Small intestine (tissue), 7 donors: ENCODE measurements around the gene ATCAY. TPM values are rescaled to one million over a fixed set of nuclear protein-coding genes. Genes with fewer than 3 reads are reported as not detected.
"Not testable (repeated sequence)": the region's sequence is repeated elsewhere in the genome, so short reads cannot be mapped to it uniquely, and the experiment has no call there.

Experiments used
- DNase-seq, 2 donors: peaks; one replicate each; pipeline versions ENCODE4 v3.0.0 to v3.0.0-alpha.2; 2013
- FAIRE-seq: peaks from 2 replicates; lab custom pipeline; 2012; peaks lifted over from hg19 to GRCh38; lab: Jason Lieb, UNC
- H3K27ac ChIP-seq, 3 donors: one replicate each; pipeline ENCODE4 v1.5.1; 2013; ENCODE audit warnings: low read length in 2 of 3, mild to moderate bottlenecking in 2 of 3, control low read depth in 1 of 3, inconsistent platforms in 1 of 3, low read depth in 1 of 3, moderate library complexity in 1 of 3
- H3K27me3 ChIP-seq, 3 donors: one replicate each; pipeline ENCODE4 v1.6.1; 2013; ENCODE audit warnings: low read length in 3 of 3, inconsistent platforms in 1 of 3; ENCODE audit not compliant: control insufficient read depth in 3 of 3, insufficient read depth in 3 of 3
- H3K36me3 ChIP-seq, 3 donors: one replicate each; pipeline ENCODE4 v1.6.1; 2013; ENCODE audit warnings: low read length in 3 of 3, inconsistent platforms in 1 of 3, low read depth in 1 of 3, mild to moderate bottlenecking in 1 of 3, moderate library complexity in 1 of 3; ENCODE audit not compliant: control insufficient read depth in 3 of 3, insufficient read depth in 2 of 3
- H3K4me1 ChIP-seq, 3 donors: one replicate each; pipeline ENCODE4 v1.6.1; 2013; ENCODE audit warnings: low read length in 2 of 3, inconsistent platforms in 1 of 3, low read depth in 1 of 3, mild to moderate bottlenecking in 1 of 3, moderate library complexity in 1 of 3; ENCODE audit not compliant: control insufficient read depth in 3 of 3, insufficient read depth in 2 of 3
- H3K4me3 ChIP-seq, 3 donors: one replicate each; pipeline ENCODE4 v1.5.1; 2013; ENCODE audit warnings: low read length in 3 of 3, control low read depth in 1 of 3, inconsistent platforms in 1 of 3, low read depth in 1 of 3, mild to moderate bottlenecking in 1 of 3, moderate library complexity in 1 of 3
- H3K9me3 ChIP-seq, 2 donors: one replicate each; pipeline ENCODE4 v1.6.1; 2013; ENCODE audit warnings: low read depth in 1 of 2, low read length in 1 of 2; ENCODE audit not compliant: control insufficient read depth in 2 of 2, insufficient read depth in 1 of 2
- WGBS, 3 donors: extraction: QIAGEN DNeasy Blood & Tissue Kit; methylation state at CpG; one replicate each; pipeline ENCODE4 v1.1.7; 2013; 5-methylcytosine and 5-hydroxymethylcytosine counted together
- polyA plus RNA-seq, 4 donors: library from polyadenylated mRNA; stranded (reverse) in 3 of 4; unstranded in 1 of 4; fragments of 200-250 nt in 3 of 4; fragments of 120-200 nt in 1 of 4; gene quantifications; one replicate each; pipeline versions ENCODE4 v1.2.1 to v1.2.3, GENCODE V29; 2013
- donor health status: healthy with polysubstance abuse.
- donor health status: control.
- donor health status: control.
- donor health status: Bipolar disorder and iron deficiency.
- donor health status: healthy.

Gene ATCAY
- polyA plus RNA-seq, 4 donors = 0.27 to 3.0 (median 0.34) TPM; not detected in 1

DNA sequence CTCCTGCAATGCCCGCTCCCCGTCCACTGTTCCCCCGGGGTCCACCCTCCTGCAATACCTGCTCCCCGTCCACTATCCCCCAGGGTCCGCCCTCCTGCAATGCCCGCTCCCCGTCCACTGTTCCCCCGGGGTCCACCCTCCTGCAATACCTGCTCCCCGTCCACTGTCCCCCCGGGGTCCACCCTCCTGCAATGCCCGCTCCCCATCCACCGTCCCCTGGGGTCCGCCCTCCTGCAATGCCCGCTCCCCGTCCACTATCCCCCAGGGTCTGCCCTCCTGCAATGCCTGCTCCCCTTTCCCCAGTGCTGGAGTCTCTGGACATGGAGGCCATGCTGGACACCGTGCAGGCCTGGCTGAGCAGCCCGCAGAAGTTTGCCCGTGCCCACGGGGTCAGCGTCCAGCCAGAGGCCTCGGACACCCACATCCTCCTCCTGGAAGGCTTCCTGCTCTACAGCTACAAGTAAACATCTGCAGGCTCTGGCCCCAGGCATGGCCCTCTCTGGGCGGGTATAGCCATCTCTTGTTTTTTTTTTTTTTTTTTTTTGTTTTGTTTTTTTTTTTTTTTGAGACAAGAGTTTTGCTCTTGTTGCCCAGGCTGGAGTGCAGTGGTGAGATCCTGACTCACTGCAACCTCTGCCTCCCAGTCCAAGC lies 57.9 kb downstream of the ATCAY start:
- 88 to 89% (median 89%) methylated on average over 22 of the region's 22 CpGs for WGBS, 3 donors
- H3K27me3 ChIP-seq = peaks cover 0 to 15% (median 0%) of the 10 kb centered on the region in 3 donors
- H3K4me3 ChIP-seq, DNase-seq, H3K27ac ChIP-seq, H3K36me3 ChIP-seq, H3K9me3 ChIP-seq, FAIRE-seq, H3K4me1 ChIP-seq: not testable (repeated sequence)

DNA sequence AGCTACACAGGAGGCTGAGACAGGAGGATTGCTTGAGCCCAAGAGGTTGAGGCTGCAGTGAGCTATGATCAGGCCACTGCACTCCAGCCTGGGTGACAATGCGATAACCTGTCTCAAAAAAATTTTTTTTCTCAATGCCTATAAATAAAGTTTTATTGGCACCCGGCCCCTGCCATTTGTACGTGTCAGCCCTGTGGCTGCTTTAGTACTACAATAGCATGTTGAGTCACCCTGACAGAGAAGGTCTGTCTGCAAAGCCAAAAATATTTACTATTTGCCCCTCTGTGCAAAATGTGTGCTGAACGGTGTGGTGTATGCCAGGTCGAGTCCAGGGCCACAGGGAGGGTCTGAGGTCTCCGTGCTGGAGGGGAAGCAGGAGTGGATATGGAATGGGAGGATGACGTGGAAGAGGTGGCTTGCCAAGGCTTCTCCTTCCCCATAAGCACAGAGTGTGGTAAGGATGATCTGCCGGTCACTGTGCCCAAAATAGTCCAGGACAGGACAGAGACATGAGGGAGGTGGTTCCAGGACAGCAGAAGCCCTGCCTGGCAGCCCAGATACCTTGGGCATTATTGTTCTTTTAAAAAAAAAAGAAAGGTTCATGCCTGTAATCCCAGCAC lies 62.4 kb downstream of the ATCAY start:
- FAIRE-seq (no peak), DNase-seq (no peak)
- Histone ChIP-seq H3K9me3 (peaks cover 0 to 2% of the 10 kb centered on the region in 2 donors), H3K4me3 (no peak overlapping the region), H3K27me3 (no peaks in the 10 kb centered on the region), H3K27ac (no peak overlapping the region), H3K36me3 (no peaks in the 10 kb centered on the region), H3K4me1 (no peaks in the 10 kb centered on the region)
- WGBS, 3 donors = 85 to 89% (median 86%) methylated on average over 8 of the region's 8 CpGs

DNA sequence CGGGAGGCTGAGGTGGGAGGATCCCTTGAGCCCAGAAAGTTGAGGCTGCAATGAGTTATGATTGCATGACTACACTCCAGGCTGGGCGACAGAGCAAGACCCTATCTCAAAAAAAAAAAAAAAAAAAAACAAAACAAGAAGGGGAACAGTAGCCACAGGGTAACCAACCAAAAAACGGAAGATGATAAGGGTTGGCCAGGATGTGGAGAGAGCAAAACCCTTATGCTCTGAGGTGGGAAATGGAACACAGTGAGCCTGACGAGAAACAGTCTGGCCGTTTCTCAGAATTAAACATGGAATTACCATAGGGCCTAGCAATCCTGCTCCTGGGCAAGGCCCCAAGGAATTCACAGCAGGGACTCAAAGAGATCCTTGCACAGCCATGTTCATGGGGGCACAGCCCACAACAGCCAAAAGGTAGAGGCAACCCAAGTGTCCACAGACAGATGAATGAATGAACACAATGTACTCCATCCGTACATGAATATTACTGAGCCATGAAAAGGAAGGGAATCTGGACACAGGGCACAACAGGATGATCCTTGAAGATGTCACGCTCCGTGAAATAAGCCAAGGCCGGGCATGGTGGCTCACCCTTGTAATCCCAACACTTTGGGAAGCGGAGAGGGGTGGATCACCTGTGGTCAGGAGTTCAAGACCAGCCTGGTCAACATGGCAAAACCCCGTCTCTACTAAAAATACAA lies 63.7 kb downstream of the ATCAY start:
- no peaks in the 10 kb centered on the region for H3K27me3 ChIP-seq
- no peak overlapping the region for H3K27ac ChIP-seq
- WGBS, 3 donors = 78 to 86% (median 81%) methylated on average over 11 of the region's 11 CpGs
- H3K9me3 ChIP-seq = peaks cover 0 to 2% of the 10 kb centered on the region in 2 donors
- H3K4me3 ChIP-seq = no peak overlapping the region
- FAIRE-seq = no peak
- H3K36me3 ChIP-seq = no peaks in the 10 kb centered on the region
- no peaks in the 10 kb centered on the region for H3K4me1 ChIP-seq
- DNase-seq = no peak

DNA sequence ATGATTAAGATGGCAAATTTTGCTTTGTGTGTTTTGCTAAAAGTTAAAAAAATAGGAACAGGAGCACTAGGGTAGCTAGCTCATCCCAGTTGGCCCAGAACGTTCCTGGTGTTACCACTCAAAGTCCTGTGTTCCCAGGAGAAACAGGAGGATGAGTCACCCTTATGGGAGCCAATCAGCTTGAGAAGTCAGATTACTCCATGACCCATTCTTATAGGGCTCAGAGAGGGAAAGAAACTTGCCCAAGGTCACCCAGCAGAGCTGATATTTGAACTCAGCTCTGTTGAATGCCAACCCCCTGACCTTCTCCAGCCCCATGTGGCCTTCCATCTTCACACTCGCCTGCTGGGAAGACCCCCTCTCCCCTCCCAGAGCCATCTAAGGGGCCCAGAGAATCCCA lies 65.4 kb downstream of the ATCAY start:
- no peak for DNase-seq
- FAIRE-seq = no peak
- peaks cover 0 to 2% of the 10 kb centered on the region in 2 donors for H3K9me3 ChIP-seq
- H3K4me3 ChIP-seq = no peak overlapping the region
- H3K36me3 ChIP-seq = no peaks in the 10 kb centered on the region
- H3K4me1 ChIP-seq = no peaks in the 10 kb centered on the region
- H3K27ac ChIP-seq = no peak overlapping the region
- 23 to 49% (median 48%) methylated on average over 2 of the region's 2 CpGs for WGBS, 3 donors
- H3K27me3 ChIP-seq = no peaks in the 10 kb centered on the region

DNA sequence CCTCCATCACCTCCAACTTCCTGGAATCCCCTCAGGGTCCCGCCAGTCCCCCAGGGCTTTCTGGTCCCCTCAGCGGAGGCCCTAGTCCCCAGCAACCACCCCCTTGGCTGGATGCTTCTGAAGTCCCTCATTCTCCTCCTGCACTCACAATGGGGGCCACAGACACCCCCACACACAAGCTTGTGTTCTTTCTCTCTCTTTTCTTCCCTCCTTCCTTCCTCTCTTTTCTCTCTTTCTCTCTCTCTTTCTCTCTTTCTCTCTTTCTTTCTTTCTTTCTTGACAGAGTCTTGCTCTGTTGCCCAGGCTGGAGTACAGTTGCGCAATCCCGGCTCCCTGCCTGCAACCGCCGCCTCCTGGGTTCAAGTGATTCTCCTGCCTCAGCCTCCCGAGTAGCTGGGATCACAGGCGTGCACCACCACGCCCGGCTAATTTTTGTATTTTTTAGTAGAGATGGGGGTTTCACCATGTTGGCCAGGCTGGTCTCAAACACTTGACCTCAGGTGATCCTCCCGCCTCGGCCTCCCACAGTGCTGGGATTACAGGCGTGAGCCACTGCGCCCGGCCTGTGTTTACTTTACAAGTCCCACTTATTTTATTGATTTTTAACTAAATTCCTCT lies 66.9 kb downstream of the ATCAY start:
- not testable (repeated sequence) for FAIRE-seq
- WGBS, 3 donors = 73 to 78% (median 76%) methylated on average over 15 of the region's 15 CpGs

DNA sequence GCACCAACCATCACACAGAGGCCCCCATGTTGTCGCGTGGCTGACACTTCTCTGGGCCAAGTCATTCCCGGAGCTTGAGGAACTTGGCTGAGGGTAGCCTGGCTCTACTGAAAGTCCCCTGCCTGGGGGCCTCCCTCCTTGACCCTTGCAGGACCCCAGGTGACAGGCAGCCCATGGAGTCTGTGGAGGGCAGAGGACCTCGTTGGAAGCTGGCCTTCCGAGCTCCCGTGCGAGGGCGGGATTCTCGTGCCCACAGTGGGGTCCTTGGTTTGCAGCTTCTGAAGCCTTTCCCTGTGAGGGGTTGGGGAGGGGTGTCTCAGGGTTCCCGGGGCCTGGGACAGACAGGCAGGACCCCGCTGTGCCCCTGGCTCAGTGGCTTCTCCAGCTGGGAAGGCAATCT lies 68.8 kb downstream of the ATCAY start:
- 81 to 83% (median 83%) methylated on average over 11 of the region's 11 CpGs for WGBS, 3 donors
- Histone ChIP-seq H3K27me3 (no peaks in the 10 kb centered on the region), H3K27ac (no peak overlapping the region), H3K4me3 (no peak overlapping the region), H3K36me3 (peaks cover 0 to 3% (median 0%) of the 10 kb centered on the region in 3 donors), H3K9me3 (peaks cover 0 to 1% of the 10 kb centered on the region in 2 donors), H3K4me1 (no peaks in the 10 kb centered on the region)
- DNase-seq (no peak), FAIRE-seq (no peak)

More for the DNA sequence above, 66.9 kb downstream of the ATCAY start:
- H3K27me3 ChIP-seq, H3K4me1 ChIP-seq, H3K9me3 ChIP-seq, H3K36me3 ChIP-seq, DNase-seq, H3K27ac ChIP-seq, H3K4me3 ChIP-seq: not testable (repeated sequence)

DNA sequence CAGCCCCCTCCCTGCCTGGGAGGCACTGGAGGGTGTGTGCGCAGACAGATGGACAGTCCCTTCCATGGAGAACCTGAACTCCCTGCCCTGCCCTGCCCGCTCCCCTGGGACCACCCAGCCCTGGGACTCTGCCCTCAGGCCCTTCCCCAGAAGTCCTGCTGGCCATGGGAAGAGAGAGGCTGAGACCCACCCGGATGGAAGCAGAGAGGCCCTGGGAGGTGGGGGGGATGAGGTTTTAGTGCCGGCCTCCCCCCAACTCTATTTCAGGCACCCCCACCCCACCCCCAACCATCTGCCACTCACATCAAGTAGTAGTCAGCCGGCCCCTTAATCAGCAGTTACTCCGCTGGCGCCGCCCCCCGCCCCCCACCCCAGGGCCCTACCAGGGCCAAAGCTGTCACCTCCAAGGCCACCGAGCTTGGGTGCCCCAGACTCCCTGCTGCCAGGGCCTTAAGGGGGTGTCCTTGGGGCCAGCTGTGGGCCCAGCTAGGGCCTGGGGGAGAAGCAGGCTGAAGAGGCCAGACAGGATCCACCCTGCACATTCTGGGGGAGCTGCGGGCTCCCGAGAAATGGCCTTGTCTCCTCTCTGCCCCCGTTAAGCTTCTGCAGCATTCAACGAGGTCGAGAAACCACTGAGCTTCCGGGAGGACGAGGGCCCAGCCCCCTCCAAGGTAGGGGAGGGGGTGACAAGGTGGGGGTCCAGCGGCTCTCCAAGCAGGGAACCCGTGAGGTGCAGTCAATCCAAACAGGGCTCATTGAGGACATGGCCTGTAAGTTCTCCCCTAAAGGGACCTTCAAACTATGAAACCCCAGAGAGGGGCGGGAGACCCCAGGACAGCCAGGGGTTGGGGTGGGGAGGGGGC lies 69.7 kb downstream of the ATCAY start:
- 37 to 53% (median 49%) methylated on average over 15 to 20 of the region's 20 CpGs for WGBS, 3 donors
- H3K27ac ChIP-seq = no peak overlapping the region
- H3K36me3 ChIP-seq = peaks cover 0 to 4% (median 0%) of the 10 kb centered on the region in 3 donors
- no peaks in the 10 kb centered on the region for H3K27me3 ChIP-seq
- FAIRE-seq (no peak), DNase-seq (no peak)
- H3K9me3 ChIP-seq = no peaks in the 10 kb centered on the region
- H3K4me1 ChIP-seq = no peaks in the 10 kb centered on the region
- peak overlapping the region in 1 of 3 donors; percentile 3 for H3K4me3 ChIP-seq
